Liver (tissue), 3 donors: ENCODE data around the gene SIGLEC1.

Experiments used
- EGR1 ChIP-seq, 2 donors: IDR thresholded peaks; 2 replicates each; pipeline ENCODE4 v1.6.1; 2016 to 2018; ENCODE audit warnings: antibody characterized with exemption in 2 of 2, low read depth in 2 of 2
- GABPA ChIP-seq, 2 donors: IDR thresholded peaks in 1 of 2; conservative IDR thresholded peaks in 1 of 2; 2 replicates each; pipeline ENCODE4 v1.6.1; 2016; ENCODE audit warnings: antibody characterized with exemption in 2 of 2, mild to moderate bottlenecking in 1 of 2, moderate library complexity in 1 of 2
- HNF4A ChIP-seq, 2 donors: conservative IDR thresholded peaks; 2 replicates each; pipeline ENCODE4 v1.6.1; 2016; ENCODE audit warnings: antibody characterized with exemption in 2 of 2, mild to moderate bottlenecking in 2 of 2
- JUND ChIP-seq, 2 donors: IDR thresholded peaks; 2 replicates each; pipeline ENCODE4 v1.6.1; 2016; ENCODE audit warnings: antibody characterized with exemption in 2 of 2
- NR2F2 ChIP-seq: IDR thresholded peaks from 2 replicates; pipeline ENCODE4 v1.6.1; 2016; ENCODE audit warnings: antibody characterized with exemption
- RAD21 ChIP-seq, 2 donors: IDR thresholded peaks; 2 replicates each; pipeline ENCODE4 v1.6.1; 2016; ENCODE audit warnings: antibody characterized with exemption in 2 of 2, mild to moderate bottlenecking in 2 of 2
- RXRA ChIP-seq, 2 donors: IDR thresholded peaks; 2 replicates each; pipeline ENCODE4 v1.6.1; 2017 to 2018; ENCODE audit warnings: antibody characterized with exemption in 2 of 2, mild to moderate bottlenecking in 1 of 2
- SP1 ChIP-seq: IDR thresholded peaks from 2 replicates; pipeline ENCODE4 v1.6.1; 2018; ENCODE audit warnings: antibody characterized with exemption, mild to moderate bottlenecking
- YY1 ChIP-seq: IDR thresholded peaks from 2 replicates; pipeline ENCODE4 v1.6.1; 2016; ENCODE audit warnings: antibody characterized with exemption, mild to moderate bottlenecking
- TF ChIP-seq, protein P1 (sequence below): IDR thresholded peaks from 2 replicates; pipeline ENCODE4 v1.6.1; 2016; ENCODE audit warnings: antibody characterized with exemption, mild to moderate bottlenecking
- TF ChIP-seq, protein P2 (sequence below): fragments of 150-350 bp; IDR thresholded peaks from 2 replicates; pipeline ENCODE4 v1.5.1; 2017; ENCODE audit warnings: improper control_type of control experiment, low read depth, low read length; ENCODE audit not compliant: missing input control
- TF ChIP-seq, protein P3 (sequence below): IDR thresholded peaks from 2 replicates; pipeline ENCODE4 v1.6.1; 2016; ENCODE audit warnings: antibody characterized with exemption
- TF ChIP-seq, protein P4 (sequence below): IDR thresholded peaks from 2 replicates; pipeline ENCODE4 v1.6.1; 2016; ENCODE audit warnings: antibody characterized with exemption
- donor health status: healthy.
- donor health status: healthy.

DNA sequence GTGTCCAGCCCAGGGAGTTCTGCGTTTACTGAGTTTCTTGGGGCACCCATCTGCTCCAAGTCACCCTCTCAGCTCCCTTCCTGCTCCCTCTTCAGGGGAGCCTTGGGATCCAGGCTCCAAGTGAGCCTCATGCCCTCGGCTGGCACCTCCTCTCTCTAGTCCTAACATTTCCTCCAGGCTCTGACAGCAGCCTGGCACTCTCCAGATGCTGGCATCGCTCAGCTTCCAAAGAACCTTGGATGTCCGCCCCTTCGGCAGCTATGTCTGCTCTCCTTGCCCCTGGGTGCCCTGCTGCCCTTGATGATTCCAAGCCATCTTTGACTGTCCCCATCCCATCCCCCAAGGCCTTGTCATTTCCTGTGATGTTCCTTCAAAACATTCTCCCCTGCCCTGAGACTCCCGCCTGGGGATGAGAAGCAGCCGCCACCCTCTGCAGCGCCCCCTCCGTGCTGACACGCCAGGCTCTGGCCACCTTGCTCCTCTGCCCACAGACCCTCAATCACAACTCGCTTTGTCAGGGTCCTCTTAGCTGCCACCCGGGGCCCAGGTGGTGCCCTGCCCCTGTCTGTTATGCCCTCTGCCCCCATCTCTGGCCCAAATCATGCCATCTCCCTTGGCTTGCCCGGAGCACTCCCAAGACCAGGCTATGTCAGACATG, 42.6 kb downstream of the SIGLEC1 start:
- no peak for TF ChIP-seq RXRA (IDR thresholded peaks at IDR 0.05)
- TF ChIP-seq, protein P1, sequence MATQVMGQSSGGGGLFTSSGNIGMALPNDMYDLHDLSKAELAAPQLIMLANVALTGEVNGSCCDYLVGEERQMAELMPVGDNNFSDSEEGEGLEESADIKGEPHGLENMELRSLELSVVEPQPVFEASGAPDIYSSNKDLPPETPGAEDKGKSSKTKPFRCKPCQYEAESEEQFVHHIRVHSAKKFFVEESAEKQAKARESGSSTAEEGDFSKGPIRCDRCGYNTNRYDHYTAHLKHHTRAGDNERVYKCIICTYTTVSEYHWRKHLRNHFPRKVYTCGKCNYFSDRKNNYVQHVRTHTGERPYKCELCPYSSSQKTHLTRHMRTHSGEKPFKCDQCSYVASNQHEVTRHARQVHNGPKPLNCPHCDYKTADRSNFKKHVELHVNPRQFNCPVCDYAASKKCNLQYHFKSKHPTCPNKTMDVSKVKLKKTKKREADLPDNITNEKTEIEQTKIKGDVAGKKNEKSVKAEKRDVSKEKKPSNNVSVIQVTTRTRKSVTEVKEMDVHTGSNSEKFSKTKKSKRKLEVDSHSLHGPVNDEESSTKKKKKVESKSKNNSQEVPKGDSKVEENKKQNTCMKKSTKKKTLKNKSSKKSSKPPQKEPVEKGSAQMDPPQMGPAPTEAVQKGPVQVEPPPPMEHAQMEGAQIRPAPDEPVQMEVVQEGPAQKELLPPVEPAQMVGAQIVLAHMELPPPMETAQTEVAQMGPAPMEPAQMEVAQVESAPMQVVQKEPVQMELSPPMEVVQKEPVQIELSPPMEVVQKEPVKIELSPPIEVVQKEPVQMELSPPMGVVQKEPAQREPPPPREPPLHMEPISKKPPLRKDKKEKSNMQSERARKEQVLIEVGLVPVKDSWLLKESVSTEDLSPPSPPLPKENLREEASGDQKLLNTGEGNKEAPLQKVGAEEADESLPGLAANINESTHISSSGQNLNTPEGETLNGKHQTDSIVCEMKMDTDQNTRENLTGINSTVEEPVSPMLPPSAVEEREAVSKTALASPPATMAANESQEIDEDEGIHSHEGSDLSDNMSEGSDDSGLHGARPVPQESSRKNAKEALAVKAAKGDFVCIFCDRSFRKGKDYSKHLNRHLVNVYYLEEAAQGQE: no peak
- TF ChIP-seq, protein P2, sequence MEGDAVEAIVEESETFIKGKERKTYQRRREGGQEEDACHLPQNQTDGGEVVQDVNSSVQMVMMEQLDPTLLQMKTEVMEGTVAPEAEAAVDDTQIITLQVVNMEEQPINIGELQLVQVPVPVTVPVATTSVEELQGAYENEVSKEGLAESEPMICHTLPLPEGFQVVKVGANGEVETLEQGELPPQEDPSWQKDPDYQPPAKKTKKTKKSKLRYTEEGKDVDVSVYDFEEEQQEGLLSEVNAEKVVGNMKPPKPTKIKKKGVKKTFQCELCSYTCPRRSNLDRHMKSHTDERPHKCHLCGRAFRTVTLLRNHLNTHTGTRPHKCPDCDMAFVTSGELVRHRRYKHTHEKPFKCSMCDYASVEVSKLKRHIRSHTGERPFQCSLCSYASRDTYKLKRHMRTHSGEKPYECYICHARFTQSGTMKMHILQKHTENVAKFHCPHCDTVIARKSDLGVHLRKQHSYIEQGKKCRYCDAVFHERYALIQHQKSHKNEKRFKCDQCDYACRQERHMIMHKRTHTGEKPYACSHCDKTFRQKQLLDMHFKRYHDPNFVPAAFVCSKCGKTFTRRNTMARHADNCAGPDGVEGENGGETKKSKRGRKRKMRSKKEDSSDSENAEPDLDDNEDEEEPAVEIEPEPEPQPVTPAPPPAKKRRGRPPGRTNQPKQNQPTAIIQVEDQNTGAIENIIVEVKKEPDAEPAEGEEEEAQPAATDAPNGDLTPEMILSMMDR: no peak
- TF ChIP-seq, protein P3, sequence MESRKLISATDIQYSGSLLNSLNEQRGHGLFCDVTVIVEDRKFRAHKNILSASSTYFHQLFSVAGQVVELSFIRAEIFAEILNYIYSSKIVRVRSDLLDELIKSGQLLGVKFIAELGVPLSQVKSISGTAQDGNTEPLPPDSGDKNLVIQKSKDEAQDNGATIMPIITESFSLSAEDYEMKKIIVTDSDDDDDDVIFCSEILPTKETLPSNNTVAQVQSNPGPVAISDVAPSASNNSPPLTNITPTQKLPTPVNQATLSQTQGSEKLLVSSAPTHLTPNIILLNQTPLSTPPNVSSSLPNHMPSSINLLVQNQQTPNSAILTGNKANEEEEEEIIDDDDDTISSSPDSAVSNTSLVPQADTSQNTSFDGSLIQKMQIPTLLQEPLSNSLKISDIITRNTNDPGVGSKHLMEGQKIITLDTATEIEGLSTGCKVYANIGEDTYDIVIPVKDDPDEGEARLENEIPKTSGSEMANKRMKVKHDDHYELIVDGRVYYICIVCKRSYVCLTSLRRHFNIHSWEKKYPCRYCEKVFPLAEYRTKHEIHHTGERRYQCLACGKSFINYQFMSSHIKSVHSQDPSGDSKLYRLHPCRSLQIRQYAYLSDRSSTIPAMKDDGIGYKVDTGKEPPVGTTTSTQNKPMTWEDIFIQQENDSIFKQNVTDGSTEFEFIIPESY: no peak
- no peak for TF ChIP-seq GABPA (IDR thresholded peaks at IDR 0.05 in 1 of 2, conservative IDR thresholded peaks at IDR 0.05 in 1 of 2)
- no peak for TF ChIP-seq HNF4A (conservative IDR thresholded peaks at IDR 0.05)
- TF ChIP-seq, protein P4, sequence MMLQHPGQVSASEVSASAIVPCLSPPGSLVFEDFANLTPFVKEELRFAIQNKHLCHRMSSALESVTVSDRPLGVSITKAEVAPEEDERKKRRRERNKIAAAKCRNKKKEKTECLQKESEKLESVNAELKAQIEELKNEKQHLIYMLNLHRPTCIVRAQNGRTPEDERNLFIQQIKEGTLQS: no peak
- TF ChIP-seq SP1: no peak
- TF ChIP-seq RAD21 (IDR thresholded peaks at IDR 0.05): no peak
- no peak for TF ChIP-seq JUND (IDR thresholded peaks at IDR 0.05)
- TF ChIP-seq NR2F2: no peak
- no peak for TF ChIP-seq YY1
- no peak for TF ChIP-seq EGR1 (IDR thresholded peaks at IDR 0.05; ENCODE audit: low read depth in 2 of 2)
